NT2/D1 (cell line): ENCODE results near the gene RPS24.

ENCODE experiments used
- SUZ12 ChIP-seq: IDR thresholded peaks from 2 replicates; pipeline ENCODE4 v1.6.1; 2011; ENCODE audit not compliant: insufficient read length, insufficient read depth; ENCODE audit errors: extremely low read depth
- YY1 ChIP-seq: IDR thresholded peaks from 2 replicates; pipeline ENCODE4 v1.6.1; 2011; ENCODE audit not compliant: insufficient read length, insufficient read depth
- ZNF274 ChIP-seq: IDR thresholded peaks from 2 replicates; pipeline ENCODE4 v1.6.1; 2011; ENCODE audit warnings: mild to moderate bottlenecking, low read depth, low read length

DNA sequence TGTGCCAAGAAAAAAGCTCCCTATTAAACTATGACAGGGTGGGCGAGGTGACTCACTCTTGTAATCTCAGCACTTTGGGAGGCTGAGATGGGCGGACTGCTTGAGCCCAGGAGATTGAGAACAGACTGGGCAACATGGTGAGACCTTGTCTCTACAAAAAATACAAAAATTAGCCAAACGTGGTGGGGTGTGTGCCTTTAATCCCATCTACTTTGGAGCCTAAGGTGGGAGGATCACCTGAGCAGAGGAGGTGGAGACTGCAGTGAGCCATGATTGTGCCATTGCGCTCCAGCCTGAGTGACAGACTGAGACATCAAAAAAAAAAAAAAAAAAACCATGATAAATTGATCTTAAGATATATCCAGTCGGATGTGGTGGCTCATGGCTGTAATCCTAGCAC, 15.8 kb upstream of the RPS24 start:
- no peak for TF ChIP-seq YY1
- no peak for TF ChIP-seq ZNF274
- TF ChIP-seq SUZ12 = no peak
